Kidney glomerular epithelial cell (primary cell): Measurements from ENCODE around the gene FNBP1.

Source experiments
- DNase-seq: peaks from one replicate; lab custom pipeline; 2025; lab: John Stamatoyannopoulos, UW

The FNBP1 gene

DNA sequence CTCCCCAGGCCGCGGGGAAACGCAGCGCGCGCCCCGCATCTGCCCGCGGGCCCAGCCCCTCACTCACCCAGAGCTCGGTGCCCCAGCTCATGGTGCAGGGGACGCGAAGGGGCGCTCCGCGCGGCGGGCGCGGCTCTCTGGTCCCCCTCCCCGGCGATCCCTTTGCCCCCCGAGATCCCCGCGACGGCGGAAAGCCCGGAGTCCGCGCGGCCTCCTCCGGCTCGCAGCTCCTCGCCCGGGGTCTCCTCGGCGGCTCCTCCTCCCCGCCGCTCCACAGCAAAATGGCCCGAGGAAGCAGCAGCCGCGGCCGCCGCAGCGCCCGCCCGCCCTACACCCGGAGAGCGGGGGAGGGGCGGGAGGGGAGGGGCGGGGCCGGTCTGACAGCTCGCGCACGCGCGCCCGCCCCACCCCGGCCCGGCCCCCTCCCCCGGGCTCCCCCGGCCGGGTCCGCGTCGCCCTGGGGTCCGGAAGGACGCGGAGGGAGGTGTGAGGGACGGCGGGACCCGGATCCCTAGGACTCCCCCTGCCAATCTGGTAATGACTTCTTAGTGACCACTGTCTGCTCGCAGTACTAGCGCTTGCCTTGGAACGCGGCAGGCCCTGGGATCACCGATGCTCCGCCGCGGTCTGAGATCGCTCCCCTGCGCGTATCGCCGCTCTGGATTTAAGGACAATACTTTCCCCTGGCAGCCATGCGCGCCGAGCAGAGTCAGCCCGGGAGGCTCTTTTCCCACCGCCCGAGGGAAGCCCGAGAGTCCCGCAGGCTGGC, at the start of gene FNBP1:
TSS of gene FNBP1 (minus strand) at position 305 of the 769 bp plus-strand sequence. CDS start at position 91, 214 bp downstream.
- DNase-seq: peak; percentile 87

DNA sequence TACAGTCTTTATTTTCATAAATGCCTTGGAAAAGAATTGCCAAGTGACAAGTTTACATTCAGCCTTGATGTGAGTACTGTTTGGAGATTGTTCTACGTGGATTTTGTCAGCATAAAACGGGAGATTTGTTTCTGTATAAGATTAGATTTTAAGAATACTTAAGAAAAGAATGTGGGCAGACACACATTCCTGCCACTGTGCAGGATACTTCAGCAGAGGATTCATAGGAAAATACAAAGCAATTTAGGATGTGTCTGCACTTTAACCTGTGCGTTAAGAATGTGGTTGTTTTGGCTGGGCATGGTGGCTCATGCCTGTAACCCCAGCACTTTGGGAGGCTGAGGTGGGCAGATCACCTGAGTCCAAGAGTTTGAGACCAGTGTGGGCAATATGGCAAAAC, 47.9 kb upstream of the FNBP1 start:
- no peak for DNase-seq

DNA sequence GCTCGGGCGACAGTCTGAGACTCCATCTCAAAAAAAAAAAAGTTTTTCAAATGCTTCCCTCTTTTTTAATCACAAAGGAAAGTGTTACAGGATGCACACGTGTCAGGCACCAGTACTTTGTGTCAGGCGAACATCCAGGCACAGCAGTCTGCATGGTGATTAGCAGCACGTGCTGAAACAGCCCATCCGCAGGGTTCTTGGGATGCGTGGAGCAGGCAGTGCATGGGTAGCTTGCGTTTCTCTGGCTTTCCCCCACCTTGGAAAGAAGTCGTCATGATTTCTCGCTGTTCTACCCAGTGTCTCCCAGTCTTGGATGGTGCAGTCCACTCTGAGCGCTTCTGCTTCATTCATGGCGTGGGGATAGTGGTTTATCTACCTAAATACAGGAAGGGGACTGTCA, 46.2 kb upstream of the FNBP1 start:
- DNase-seq: no peak

DNA sequence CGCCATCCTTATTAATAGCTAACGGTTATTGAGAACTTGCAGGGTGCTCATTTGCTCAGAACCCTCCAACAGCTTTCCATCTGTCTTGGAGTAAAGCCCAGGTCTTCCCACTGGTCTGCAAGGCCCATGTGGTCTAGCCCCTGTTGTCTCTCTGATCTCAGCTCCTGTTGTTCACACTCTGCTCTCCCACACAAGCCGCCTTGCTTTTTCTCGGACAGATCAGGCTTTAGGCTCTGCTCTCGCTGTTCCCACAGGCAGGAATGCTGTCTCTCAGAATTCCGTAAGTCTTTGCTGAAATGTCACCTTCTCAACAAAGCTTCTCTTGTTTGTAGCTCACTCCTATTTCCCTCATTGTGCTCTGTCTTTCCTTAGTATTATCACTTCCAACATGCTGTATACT, 45.1 kb upstream of the FNBP1 start:
- no peak for DNase-seq

DNA sequence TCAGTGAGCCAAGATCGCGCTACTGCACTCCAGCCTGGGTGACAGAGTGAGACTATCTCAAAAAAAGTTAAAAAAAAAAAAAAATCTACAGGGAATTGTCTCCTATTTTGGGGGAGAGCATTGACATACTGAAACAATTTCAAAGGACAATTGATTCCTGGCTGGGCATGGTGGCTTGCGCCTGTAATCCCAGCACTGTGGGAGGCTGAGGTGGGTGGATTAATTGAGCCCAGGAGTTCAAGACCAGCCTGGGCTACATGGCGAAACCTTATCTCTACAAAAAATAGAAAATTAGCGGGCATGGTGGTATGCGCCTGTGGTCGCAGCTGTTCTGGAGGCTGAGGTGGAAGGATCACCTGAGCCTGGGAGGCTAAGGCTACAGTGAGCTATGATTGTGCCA, 41.3 kb upstream of the FNBP1 start:
- no peak for DNase-seq

DNA sequence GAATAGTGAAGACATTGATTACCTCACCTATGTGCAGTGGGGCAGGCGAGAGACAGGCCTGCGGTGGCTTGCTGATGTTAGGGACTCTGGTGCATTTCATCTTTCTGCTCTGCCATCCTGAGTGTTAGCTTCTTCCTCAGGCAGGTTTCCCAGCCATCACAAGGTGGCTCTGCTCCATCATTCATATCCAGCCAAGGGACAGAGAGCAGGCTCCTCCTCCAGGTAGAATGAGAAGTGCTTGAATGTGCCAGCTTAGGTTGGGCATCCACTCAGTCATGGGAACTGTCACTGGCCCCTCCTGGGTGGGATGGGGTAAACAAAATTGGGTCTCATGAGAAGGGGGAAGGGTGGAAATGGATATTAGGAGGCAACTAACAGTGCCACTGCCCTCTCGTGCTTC, 35.6 kb upstream of the FNBP1 start:
- no peak for DNase-seq

DNA sequence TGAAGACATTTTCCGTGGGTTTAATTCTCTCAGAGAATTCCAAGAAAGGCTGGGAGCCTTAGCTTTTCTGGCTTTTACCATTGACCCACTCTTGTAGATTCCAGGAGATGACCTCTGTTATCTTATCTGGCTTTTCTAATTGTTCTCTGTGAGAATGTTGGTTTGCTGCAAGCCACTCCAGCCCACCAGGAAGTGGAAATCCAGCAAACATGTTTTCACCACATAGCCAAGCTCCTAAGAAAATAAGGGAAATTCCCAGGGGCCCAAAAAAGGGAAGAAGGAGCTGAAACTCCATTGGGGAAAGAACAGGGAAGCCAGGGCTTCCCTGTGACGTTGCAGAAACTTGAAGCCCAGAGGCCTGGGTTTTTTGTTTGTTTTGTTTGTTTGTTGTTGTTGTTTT, 30.4 kb upstream of the FNBP1 start:
- DNase-seq: peak; percentile 53

DNA sequence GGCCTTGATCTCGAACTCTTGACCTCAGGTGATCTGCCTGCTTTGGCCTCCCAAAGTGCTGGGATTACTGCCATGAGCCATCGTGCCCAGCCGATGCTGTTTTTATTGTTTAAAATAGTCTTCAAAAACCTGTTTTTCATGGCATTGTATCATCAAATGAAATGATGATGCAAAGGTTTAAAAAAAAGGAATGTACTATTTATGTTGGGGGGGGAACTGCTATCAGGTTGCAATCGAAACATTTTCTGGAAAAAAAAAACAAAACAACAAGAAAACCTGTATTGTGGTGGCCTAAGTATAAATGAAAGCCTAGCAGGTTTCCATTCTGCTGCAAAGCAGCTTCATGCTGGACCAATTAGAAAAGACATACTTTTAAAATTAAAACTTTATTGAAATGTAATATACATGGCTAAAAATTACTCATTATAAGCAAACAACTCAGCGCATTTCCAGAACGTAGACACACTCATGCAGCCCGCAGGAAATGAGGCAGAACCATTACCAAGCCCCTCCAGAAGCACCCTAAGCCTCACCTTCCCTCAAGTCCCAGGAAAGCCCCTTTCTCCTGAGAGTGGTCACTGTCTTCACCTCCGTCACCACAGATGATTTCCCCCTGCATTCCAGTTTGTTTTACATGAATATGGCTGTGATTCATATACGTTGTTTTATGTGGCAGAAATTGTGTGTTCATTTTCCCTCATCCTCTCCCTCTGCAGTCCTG, 29.7 kb upstream of the FNBP1 start:
- peak; percentile 53 for DNase-seq

DNA sequence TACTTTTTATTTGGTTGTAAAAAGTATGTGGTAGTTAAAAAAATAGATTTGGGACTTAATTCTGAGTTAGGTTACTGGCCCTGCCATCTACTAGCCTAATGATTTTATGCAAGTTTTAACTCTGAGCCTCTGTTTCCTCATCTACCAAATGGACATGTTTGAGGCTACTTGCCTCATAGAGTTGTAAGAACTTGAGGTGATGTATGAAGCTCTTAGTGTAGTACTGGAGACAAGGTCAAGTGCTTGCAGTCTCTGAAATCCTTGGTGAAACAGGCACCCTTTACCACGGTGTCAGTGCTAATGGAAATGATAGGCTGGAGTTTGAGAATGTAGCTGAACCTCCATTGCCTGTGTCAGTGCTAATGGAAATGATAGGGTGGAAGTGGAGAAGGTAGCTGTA, 26.1 kb upstream of the FNBP1 start:
- no peak for DNase-seq

DNA sequence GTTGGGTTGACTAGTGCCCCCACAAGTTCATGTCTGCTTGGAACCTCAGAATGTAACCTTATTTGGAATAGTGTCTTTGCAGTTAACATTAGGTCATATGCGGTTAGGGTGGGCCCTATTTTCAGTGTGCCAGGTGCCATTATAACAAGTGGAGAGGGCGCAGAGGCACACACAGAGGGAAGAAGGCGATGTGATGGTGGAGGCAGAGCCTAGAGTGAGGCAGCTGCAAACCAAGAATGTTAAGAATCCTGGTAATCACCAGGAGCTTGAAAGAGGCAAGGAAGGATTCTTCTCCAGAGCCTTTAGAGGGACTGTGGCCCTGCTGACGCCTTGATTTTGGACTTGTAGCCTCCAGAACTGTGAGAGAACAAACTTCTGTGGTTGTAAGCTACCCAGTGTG, 21.6 kb upstream of the FNBP1 start:
- no peak for DNase-seq

DNA sequence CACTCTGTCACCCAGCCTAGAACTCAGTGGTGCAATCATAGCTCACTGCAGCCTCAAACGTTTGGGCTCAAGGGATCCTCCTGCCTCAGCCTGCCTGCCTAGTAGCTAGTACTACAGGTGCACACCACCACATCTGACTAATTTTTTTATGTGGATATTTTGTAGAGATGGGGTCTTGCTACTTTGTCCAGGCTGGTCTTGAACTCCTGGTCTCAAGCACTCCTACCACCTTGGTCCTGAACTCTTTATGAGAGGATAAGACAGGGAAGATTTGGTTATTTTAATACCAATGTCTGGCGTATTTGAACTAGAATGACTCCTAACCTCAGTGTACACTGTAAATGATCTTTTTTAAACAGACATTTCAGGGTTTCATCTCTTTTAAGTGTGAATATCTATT, 19.8 kb upstream of the FNBP1 start:
- no peak for DNase-seq

DNA sequence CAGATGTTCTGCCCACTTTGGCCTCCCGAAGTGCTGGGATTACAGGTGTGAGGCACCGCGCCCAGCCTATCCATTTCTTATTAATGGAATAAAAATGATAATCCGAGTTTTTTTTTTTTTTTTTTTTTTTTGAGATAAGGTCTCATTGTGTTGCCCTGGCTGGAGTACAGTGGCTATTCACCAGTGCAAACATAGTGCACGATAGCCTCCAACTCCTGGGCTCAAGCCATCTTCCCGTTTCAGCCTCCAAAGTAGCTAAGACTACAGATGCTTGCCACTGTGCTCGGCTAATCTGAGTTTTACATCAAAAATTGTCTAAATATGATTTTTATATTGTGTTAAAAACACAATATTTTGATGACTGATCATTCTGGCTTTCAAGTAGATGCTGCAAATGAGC, 17.3 kb upstream of the FNBP1 start:
- DNase-seq: no peak

DNA sequence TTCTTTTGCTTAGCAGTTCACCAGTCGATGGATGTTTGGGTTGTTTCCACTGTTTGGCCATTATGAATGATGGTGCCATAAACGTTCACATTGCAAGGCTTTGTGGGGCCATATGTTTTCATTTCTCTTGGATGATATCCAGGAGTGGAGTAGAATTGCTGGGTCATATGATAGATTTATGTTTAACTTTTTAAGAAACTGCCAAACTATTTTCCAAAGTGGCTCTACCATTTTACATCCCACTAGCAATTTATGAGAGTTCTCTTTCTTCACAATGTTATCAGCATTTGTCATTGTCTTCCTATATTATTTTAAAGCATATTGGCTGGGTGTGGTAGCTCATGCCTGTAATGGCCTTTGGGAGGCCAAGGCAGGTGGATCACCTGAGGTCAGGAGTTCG, 15.9 kb upstream of the FNBP1 start:
- DNase-seq: no peak

DNA sequence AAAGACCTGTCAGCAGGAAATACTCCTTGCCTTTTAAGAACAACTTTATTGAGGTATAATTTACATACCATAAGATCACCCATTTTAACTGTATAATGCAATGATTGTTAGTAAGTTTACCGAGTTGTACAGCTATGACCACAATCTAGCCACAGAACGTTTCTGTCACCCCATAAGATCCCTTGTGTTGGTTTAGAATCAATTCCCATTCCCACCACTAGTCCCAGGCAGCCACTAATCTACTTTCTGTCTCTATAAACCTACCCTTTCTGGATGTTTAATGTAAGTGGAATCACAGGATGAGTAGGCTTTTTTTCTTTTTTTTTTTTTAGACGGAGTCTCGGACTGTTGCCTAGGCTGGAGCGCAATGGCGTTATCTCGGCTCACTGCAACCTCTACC, 15.2 kb upstream of the FNBP1 start:
- no peak for DNase-seq

DNA sequence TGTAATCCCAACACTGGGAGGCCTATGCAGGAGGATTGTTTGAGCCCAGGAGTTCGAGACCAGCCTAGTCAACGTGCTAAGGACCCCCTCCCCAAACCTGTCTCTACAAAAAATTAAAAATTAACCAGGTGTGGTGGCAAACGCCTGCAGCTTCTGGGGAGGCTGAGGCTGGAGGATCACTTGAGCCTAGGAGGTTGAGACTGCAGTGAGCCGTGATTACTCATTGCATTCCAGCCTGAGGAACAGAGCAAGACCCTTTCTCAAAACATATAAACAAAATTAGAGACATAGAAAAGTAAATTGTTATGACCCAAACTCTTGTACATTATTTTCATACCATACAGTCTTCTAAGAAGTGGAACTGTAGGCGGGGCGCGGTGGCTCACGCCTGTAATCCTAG, 11.8 kb upstream of the FNBP1 start:
- DNase-seq: no peak

DNA sequence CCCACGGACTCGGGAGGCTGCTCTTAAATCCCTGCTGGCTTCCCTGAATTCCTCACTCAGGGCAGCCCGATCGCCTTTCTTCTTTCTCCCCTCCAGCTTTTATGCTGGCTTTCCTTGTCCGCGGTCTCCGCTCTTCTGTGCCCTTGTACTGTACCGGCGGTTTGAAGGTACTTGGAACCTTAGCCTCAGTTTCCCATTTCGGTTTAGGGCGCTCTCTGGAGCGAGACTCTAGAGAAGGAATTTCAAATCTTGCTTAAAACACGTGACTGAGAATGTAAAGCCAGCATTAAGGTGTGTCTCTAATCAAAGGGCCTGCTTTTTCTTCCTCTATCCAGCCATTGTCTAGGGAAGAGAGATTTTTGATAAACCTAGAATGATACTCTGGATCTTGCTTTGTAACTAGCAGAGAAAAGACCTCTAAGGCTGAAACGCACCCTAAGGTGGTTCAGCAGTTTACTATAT, 11.4 kb upstream of the FNBP1 start:
- no peak for DNase-seq

DNA sequence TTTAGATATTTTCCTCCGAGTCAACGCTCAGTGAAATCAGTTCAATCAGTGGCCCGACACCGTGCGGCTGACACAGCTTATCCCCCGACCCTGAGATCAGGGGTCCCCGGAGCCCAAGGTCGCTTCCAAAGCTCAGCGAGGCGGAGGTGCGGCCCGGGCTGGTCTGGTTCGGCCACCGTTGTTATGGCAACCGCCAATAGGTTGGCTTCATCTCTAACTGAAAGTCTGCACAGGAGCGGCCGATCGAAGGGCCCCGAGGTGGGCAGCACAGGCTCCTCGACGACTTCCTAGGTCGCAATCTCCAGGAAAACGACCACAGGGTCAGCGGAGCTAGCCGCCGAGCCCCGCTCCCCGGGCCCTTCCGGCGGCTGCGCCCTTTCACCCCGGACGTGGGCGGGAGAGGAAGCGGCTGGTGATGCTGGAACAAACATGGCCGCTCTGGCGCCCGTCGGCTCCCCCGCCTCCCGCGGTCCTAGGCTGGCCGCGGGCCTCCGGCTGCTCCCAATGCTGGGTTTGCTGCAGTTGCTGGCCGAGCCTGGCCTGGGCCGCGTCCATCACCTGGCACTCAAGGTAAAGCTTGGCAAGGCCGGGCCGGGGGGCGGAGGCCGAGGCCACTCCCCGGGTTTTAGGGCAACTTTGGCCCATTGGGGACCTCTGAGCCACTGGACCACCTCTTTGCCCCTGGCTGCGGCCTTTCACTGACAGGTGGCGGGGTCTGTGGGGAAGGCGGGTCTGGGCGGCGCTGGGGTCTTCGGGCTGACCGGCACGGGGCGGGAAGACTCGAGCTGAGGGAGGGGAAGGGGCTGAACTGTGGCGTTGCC, 10.7 kb upstream of the FNBP1 start, which contains the start of gene GPR107:
TSS of gene GPR107 (plus strand) at position 403 of the 821 bp plus-strand sequence. CDS start at position 430, 27 bp downstream.
- peak; percentile 55 for DNase-seq

DNA sequence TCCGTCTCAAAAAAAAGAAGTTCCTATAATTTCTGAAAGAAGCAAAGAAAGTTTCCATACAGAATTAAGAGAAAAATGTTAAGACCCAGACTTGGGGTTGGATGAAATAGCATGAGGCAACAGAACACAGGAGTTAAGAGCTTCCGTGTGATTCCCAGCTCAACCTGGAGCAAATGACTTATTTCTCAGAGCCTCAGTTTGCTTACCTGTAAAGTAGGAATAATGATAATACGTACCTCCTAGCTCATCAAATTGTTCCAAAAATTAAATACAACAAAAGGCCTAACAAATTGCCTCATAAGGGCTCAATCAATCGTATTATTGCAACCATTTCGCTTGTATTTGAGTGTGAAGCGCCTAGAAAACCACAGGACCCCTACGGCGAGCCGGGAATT, 10.1 kb upstream of the FNBP1 start:
- no peak for DNase-seq

DNA sequence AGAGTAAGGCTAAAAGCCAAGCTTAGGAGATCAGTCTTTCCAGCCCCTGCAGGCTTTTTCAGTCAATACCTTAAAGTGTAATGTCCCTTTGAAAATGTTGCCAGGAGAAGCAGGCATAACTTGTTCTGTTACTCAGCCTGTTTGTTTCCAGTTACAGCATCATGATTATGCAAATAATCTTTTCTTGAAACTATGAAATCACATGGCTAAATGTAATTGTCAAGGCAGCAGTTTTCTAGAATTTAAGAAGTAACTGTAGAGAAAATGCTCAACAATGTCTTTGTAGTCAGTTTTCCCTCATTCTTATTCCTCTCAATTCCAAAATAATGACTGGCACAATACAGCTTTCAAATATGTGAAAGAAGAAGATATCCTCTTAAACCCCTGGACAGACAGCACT, 8.9 kb upstream of the FNBP1 start:
- no peak for DNase-seq

DNA sequence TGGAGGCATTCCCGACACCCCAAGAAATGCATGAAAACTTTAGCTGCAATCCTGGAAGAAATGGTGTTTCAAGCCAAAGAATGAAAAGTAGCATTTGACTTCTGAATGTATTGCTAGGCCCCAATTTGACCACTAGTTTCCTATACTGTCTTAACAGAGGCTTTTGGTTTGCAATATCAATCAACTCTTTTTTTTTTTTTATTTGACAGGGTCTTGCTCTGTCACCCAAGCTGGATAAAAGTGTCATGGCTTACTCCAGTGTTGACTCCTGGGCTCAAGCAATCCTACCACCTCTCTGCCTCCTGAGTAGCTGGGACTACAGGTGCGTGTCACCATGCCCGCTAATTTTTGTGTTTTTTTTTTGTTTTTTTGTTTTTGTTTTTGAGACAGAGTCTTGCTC, 7.5 kb upstream of the FNBP1 start:
- DNase-seq: no peak

DNA sequence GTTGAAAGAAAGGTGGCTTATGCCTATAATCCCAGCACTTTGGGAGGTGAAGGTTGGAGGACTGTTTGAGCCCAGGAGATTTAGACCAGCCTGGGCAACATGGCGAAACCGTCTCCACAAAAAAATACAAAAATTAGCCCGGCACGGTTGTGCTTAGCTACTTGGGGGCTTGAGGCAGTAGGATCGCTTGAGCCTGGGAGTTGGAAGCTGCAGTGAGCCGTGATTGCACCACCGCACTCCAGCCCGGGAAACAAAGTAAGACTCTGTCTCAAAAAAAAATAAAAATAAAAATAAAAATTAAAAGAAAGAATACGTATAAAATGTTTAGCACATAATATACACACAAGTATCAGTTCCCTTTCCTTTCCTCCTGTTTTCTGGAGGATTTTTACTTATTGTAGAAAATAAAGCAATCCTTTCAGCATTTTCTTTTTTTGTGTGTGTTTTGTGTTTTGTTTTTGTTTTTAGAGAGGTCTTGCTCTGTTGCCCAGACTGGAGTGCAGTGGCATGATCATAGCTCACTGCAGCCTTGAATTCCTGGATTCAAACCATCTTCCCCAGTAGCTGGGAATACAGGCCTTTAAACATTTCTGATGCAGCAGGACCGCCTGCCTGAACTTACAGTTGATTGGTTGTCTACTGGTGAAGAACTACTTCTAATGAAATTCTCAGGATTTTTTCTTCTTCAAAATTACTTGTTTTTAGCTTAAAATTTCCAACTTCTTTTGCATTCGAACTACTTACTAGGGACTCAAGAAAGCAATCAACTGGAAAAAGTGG, 6.6 kb upstream of the FNBP1 start:
- DNase-seq: no peak
